SH-SY5Y (cell line): ENCODE measurements around the gene TUFM.

ENCODE experiments used
- GATA2 ChIP-seq: IDR thresholded peaks from 2 replicates; pipeline ENCODE4 v1.6.1; 2011; ENCODE audit warnings: mild to moderate bottlenecking, low read depth, low read length
- GATA3 ChIP-seq: IDR thresholded peaks from 2 replicates; pipeline ENCODE4 v1.6.1; 2011; ENCODE audit warnings: low read depth, mild to moderate bottlenecking, low read length, moderate library complexity

- TF ChIP-seq GATA3, result no peak
- no peak for TF ChIP-seq GATA2
Measured at GRCh38 chr16:28875134-28876018, 29.2 kb upstream of the TUFM start.
